ENCODE measurements around the gene ZNF407.
"Not testable (repeated sequence)": the region's sequence is repeated elsewhere in the genome, so short reads cannot be mapped to it uniquely, and the experiment has no call there.

ZNF407 gene

GRCh38 chr18:75070625-75071483, 473.2 kb downstream of the ZNF407 start:
- DNase-seq (ENCODE audit: low read depth in 2 of 2) = peak; percentile 40 to 44

DNA sequence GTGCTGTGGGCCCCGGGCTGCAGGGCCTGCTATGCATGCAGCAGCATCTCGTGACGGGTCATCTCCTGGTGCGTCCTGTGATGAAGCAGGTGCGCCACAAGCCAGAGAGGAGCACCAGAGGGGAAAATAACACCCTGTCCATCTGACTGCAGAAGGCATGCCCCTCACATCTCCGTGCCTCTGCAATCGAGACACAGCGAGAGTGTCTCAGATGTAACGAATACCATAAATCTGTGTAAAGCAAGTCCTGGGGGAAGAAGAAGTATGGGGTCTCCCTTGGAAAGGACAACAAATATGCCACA, 473.8 kb downstream of the ZNF407 start:
- no peak for DNase-seq (ENCODE audit: low read depth in 2 of 2)

GRCh38 chr18:75071866-75072671, 474.4 kb downstream of the ZNF407 start:
- DNase-seq (ENCODE audit: low read depth in 2 of 2) = no peak

DNA sequence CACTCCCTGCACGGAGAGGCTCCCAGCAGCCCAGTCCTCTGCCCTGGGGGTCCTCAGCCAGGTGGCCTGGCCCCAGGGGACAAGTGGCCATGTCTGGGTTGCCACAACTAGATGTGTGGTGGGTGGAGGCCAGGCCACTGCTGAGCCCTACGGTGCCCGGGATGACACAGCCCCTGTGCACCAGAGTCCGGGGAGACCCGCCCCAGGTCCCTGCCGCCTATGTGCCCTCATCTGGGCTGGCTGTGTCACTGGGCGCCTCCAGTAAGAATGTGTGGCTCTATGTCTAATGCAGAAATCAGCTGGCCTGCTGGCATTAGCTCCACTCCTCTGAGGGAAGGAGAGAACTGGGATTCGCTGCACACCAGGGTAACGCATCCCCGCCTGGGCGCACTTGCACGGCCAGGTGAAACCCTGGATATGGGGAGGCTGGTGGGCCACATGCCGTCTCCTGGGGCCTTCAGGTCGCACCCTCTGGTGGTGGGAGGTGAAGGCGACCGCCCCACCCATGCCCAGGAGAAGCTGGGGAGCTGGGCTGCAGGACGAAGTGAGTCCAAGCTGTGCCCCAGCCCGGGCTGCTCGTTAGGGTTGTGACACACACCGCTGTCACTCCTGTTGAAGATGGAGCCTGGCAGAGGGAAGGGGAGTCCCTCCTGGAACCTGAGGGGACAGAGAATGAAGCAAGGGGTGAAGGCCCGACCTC, 475.2 kb downstream of the ZNF407 start:
- no peak for DNase-seq (ENCODE audit: low read depth in 2 of 2)

- DNase-seq (ENCODE audit: low read depth in 2 of 2) = no peak
These were observed 476.0 kb downstream of the ZNF407 start for GRCh38 chr18:75073654-75074053.

GRCh38 chr18:75074196-75075015, 476.7 kb downstream of the ZNF407 start:
- DNase-seq (ENCODE audit: low read depth in 2 of 2) = no peak

GRCh38 chr18:75075016-75075305, 477.3 kb downstream of the ZNF407 start:
- DNase-seq (ENCODE audit: low read depth in 2 of 2) = no peak

- DNase-seq (ENCODE audit: low read depth in 2 of 2) = no peak
These were observed 477.8 kb downstream of the ZNF407 start for GRCh38 chr18:75075429-75075841.

DNA sequence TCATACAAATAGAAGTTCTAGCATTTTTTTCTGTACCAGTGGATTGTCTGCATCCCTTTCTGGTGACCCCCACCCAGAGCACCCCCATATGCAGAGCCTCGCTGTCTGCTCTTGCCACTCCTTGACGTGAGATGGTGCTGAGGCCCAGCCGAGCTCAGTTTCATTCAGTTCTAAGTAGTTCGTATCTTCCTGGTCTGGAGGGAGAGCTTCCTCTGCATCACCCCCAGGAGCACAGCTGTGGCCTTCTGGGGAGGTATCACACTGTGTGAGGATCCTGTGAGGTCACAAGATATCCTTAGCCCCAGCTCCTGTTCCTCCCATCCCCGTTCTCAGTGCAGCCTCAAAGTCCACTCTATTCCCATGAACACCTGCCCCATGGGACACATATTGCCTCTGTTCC, 478.6 kb downstream of the ZNF407 start:
- DNase-seq (ENCODE audit: low read depth in 2 of 2) = no peak

GRCh38 chr18:75081486-75081885, 483.8 kb downstream of the ZNF407 start:
- no peak for DNase-seq (ENCODE audit: low read depth in 2 of 2)

DNA sequence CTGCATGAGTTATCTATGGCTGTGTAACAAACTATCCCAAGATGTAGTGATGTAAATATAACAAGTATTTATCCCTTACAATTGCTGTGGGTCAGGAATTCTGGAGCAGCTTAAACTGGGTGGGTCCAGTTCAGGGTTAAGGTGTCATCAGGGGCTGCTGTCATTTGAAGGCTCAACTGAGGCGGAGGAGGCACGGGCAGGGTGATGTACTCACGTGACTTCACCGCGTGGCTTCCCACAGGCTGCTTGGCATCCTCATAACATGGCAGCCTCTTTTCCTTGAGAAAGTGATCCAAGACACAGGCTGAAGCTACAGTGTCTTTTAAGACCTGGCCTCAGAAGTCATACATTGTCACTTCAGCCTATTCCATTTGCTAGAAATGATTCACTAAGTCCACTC, 485.5 kb downstream of the ZNF407 start:
- no peak for DNase-seq (ENCODE audit: low read depth in 2 of 2)

GRCh38 chr18:75083761-75084160, 486.1 kb downstream of the ZNF407 start:
- DNase-seq (ENCODE audit: low read depth in 2 of 2) = no peak

GRCh38 chr18:75085676-75086075, 488.0 kb downstream of the ZNF407 start:
- DNase-seq (ENCODE audit: low read depth in 2 of 2) = not testable (repeated sequence)

DNA sequence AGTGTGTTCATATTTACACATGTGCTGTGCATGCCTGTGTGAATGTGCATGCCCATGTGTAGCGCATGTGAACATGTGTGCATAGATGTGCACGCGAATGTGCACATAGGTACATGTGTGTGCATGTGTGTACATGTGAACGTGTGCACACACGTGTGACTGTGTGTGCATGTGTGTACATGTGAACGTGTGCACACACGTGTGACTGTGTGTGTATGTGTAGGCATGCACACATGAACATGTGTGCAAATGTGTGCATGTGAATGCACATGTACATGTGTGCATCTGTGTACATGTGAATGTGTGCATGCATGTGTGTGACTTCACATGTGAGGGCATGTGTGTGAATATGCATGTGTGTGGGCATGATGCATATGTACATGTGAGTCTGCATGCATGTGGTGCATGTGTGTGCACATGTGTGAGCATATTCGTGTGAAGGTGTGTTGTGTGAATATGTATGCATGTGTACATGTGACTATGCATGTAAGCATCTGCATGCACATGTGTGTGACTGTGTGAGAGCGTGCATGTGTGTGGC, 488.9 kb downstream of the ZNF407 start:
- DNase-seq (ENCODE audit: low read depth in 2 of 2) = no peak

DNA sequence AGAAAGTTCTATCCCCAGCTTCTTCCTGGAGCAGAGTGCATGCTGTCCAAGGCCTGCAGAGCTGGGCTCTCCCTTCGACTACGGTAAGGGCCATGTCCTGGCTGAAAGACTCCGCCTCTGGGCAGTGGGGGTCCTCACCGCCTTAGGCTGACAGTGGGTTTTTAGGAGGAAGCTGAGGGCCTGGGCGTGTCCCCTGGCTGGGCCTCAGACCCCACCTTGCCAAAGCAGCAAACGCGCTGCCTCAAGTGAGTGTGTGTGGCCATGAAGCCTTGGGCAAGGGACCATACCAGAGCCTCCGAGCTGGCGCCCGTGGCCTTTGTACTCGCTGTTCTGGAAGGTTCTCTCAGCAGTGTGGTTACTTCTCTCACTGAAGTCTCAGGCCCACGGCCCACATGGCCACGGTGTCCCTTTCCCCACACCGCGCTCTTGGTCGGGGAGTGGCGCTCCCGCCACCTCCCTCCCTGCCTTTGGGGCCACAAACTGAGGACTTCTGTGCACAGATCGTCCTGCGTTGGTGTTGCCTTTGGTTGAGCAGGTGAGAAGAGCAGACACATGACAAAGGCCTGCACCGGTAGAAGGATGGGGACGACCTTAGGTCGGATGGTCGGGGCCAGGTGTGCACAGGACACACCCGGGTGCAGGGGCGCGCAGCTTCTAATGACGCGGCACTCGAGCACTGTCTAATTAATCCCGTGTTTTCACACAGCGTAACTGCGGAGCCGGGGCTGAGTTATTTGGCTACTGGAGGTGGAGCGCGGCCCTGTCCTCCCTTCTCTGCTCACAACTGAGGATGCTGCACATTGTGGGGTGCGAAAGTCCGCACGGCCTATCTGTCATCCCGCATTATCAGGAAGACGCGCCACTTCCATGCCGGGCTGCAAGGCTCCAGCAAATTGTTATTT, 489.7 kb downstream of the ZNF407 start:
- DNase-seq (ENCODE audit: low read depth in 2 of 2) = no peak

- DNase-seq (ENCODE audit: low read depth in 2 of 2) = no peak
These were observed 490.4 kb downstream of the ZNF407 start for GRCh38 chr18:75088021-75088506.

DNA sequence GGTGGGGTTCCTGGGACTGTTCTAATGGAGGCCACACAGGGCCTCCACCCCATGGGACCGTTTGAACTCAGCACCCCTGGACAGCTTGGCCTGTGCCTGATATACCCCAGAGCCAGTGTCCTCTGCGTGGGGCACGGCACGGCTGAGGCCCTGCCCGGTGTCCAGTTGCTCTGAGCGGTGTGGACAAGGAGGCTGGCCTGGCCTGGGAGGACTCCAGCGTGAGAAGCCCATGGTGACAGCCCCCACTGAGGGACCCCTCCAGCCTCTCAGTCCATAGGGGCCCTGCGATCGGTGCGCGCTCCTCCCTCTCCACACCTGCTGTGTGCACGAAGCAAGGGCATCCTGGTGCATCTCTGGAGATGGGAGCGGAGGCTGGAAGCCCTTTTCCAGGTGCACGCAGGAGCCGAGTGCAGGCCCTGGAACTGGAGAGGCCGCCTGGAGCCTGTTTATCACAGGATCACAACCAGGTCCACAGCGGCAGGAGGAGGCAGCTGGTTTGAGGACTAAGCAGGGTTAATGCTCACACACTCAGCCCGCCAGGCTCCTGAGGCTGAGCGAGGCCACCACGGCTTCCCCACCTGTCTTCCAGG, 491.0 kb downstream of the ZNF407 start:
- no peak for DNase-seq (ENCODE audit: low read depth in 2 of 2)

GRCh38 chr18:75089748-75090327, 492.2 kb downstream of the ZNF407 start:
- DNase-seq (ENCODE audit: low read depth in 2 of 2) = no peak

GRCh38 chr18:75090336-75090735, 492.7 kb downstream of the ZNF407 start:
- no peak for DNase-seq (ENCODE audit: low read depth in 2 of 2)

All from stimulated activated CD8-positive, alpha-beta memory T cell treated with anti-CD3 and anti-CD28 coated beads, Interleukin-15, amount 100 ng/mL, for 48 hours (primary cell).